SK-N-MC (cell line): Measurements from ENCODE around the gene RSU1.

Experiments used
- EZH2 ChIP-seq: fragments of 200-600 bp; sonication (generic); IDR thresholded peaks from one replicate; pipeline ENCODE4 v1.6.1; 2017; ENCODE audit warnings: antibody characterized with exemption
- POLR2AphosphoS5 ChIP-seq: IDR thresholded peaks from 2 replicates; pipeline ENCODE4 v1.6.1; 2012; ENCODE audit warnings: mild to moderate bottlenecking, low read depth, low read length, borderline replicate concordance

- no peak for TF ChIP-seq EZH2
- no peak for TF ChIP-seq POLR2AphosphoS5
Measured at GRCh38 chr10:16765509-16766375, 51.5 kb downstream of the RSU1 start.
